HEK293 (cell line): ENCODE data around the gene DERL2.

Experiments
- OVOL3 ChIP-seq: fragments of 450-650 bp; formaldehyde crosslinking; IDR thresholded peaks from 2 replicates; pipeline ENCODE4 v1.5.1; 2016; ENCODE audit warnings: missing biosample characterization, missing genetic modification characterization
- SETDB1 ChIP-seq: IDR thresholded peaks from one replicate; pipeline ENCODE4 v1.6.1; 2017; ENCODE audit warnings: mild to moderate bottlenecking, low read length, moderate library complexity, mixed read lengths; ENCODE audit not compliant: insufficient read length
- TRIM28 ChIP-seq: IDR thresholded peaks from 2 replicates; pipeline ENCODE4 v1.6.1; 2011; ENCODE audit warnings: low read length, control low read depth, borderline replicate concordance
- YY2 ChIP-seq: fragments of 450-650 bp; formaldehyde crosslinking; IDR thresholded peaks from 2 replicates; pipeline ENCODE4 v1.5.1; 2016; ENCODE audit warnings: missing biosample characterization, missing genetic modification characterization
- ZBTB26 ChIP-seq: fragments of 450-650 bp; formaldehyde crosslinking; optimal IDR thresholded peaks from 2 replicates; pipeline ENCODE3; 2016; ENCODE audit warnings: missing biosample characterization, mild to moderate bottlenecking, missing genetic modification characterization
- ZBTB6 ChIP-seq: fragments of 450-650 bp; formaldehyde crosslinking; IDR thresholded peaks from 2 replicates; pipeline ENCODE4 v1.5.1; 2017; ENCODE audit warnings: missing biosample characterization, missing genetic modification characterization
- ZNF114 ChIP-seq: fragments of 450-650 bp; formaldehyde crosslinking; IDR thresholded peaks from 2 replicates; pipeline ENCODE4 v1.5.0; 2017; ENCODE audit warnings: missing biosample characterization, missing genetic modification characterization
- ZNF169 ChIP-seq: fragments of 450-650 bp; formaldehyde crosslinking; IDR thresholded peaks from 2 replicates; pipeline ENCODE4 v1.5.1; 2016; ENCODE audit warnings: missing biosample characterization, missing genetic modification characterization
- ZNF175 ChIP-seq: fragments of 450-650 bp; formaldehyde crosslinking; IDR thresholded peaks from 2 replicates; pipeline ENCODE4 v1.5.1; 2016; ENCODE audit warnings: missing biosample characterization, missing genetic modification characterization
- ZNF184 ChIP-seq: fragments of 450-650 bp; IDR thresholded peaks from 2 replicates; pipeline ENCODE4 v1.5.1; 2018; ENCODE audit warnings: missing biosample characterization, mild to moderate bottlenecking, missing genetic modification characterization
- ZNF549 ChIP-seq: fragments of 450-650 bp; IDR thresholded peaks from 2 replicates; pipeline ENCODE4 v1.5.1; 2018; ENCODE audit warnings: missing biosample characterization, missing genetic modification characterization, mild to moderate bottlenecking, inconsistent platforms, moderate library complexity
- ZNF560 ChIP-seq: fragments of 450-650 bp; formaldehyde crosslinking; IDR thresholded peaks from 2 replicates; pipeline ENCODE4 v1.5.1; 2017; ENCODE audit warnings: missing biosample characterization, missing genetic modification characterization, borderline replicate concordance
- ZNF585B ChIP-seq: fragments of 450-650 bp; formaldehyde crosslinking; IDR thresholded peaks from 2 replicates; pipeline ENCODE4 v1.5.1; 2016; ENCODE audit warnings: missing biosample characterization, missing genetic modification characterization
- ZNF610 ChIP-seq: fragments of 450-650 bp; formaldehyde crosslinking; IDR thresholded peaks from 2 replicates; pipeline ENCODE4 v1.5.1; 2016; ENCODE audit warnings: missing biosample characterization, missing genetic modification characterization, borderline replicate concordance
- ZNF623 ChIP-seq: fragments of 450-650 bp; formaldehyde crosslinking; IDR thresholded peaks from 2 replicates; pipeline ENCODE4 v1.5.1; 2016; ENCODE audit warnings: missing biosample characterization, missing genetic modification characterization
- ZNF626 ChIP-seq: fragments of 450-650 bp; sonication (Bioruptor Pico); formaldehyde crosslinking; IDR thresholded peaks from 2 replicates; pipeline ENCODE4 v1.5.1; 2018; ENCODE audit warnings: missing biosample characterization, missing genetic modification characterization, inconsistent platforms
- ZNF701 ChIP-seq: fragments of 450-650 bp; formaldehyde crosslinking; IDR thresholded peaks from 2 replicates; pipeline ENCODE4 v1.5.1; 2016; ENCODE audit warnings: missing biosample characterization, missing genetic modification characterization
- ZNF747 ChIP-seq: fragments of 450-650 bp; formaldehyde crosslinking; IDR thresholded peaks from 2 replicates; pipeline ENCODE4 v1.5.1; 2016; ENCODE audit warnings: missing biosample characterization, missing genetic modification characterization
- ZNF785 ChIP-seq: fragments of 450-650 bp; formaldehyde crosslinking; IDR thresholded peaks from 2 replicates; pipeline ENCODE4 v1.5.1; 2016; ENCODE audit warnings: missing biosample characterization, missing genetic modification characterization
- TF ChIP-seq, protein P1 (sequence below): fragments of 450-650 bp; formaldehyde crosslinking; conservative IDR thresholded peaks from 2 replicates; pipeline ENCODE4 v1.5.1; 2016; ENCODE audit warnings: low read depth, missing biosample characterization, missing genetic modification characterization
- TF ChIP-seq, protein P2 (sequence below): fragments of 450-650 bp; formaldehyde crosslinking; IDR thresholded peaks from 2 replicates; pipeline ENCODE4 v1.5.1; 2016; ENCODE audit warnings: missing biosample characterization, missing genetic modification characterization
- TF ChIP-seq, protein P3 (sequence below): fragments of 450-650 bp; formaldehyde crosslinking; IDR thresholded peaks from 2 replicates; pipeline ENCODE4 v1.5.1; 2016; ENCODE audit warnings: missing biosample characterization, missing genetic modification characterization

The DERL2 gene

DNA sequence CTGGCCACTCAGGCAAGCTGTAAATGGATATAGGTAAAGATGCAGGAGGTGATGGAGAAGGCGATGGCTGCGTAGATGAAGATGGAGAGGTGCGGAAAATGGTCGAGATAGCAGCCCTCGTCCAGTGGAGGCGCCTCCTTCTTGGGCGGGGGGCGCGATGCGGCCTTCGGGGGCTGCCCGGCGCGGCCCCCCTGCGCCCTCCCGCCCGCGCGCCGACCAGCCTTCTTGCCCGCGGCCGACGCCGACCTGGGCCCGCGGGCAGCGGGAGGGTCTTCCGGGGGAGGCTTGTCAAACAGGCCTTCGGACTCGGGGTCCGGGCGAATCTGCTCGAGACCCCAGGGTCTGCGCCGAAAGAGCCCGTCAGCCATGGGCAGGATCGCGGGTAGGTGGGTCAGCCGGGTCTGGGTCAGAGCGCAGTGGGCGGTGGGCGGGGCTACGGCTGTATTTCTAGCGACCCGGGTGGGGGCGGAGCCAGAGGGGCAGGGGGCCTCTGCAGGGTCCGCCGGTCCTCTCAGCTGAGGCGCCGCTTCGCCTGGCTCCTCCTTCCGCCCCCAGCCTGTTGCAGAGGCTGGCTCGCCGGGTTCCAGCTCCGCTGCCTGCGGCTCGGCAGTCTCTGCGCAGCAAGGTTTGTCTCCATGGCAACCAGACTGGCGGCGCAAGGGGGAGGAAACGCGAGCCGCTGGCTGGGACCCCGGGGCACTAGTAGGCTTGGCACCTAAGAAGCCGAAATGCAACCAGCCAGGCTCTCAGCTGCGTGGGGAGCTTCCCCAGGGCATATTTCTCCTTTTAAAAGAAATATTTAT lies 14.8 kb upstream of the DERL2 start (continued):
- no peak for TF ChIP-seq ZNF626 (tag by site-specific recombination)
- no peak for TF ChIP-seq SETDB1
- TF ChIP-seq, protein P1, sequence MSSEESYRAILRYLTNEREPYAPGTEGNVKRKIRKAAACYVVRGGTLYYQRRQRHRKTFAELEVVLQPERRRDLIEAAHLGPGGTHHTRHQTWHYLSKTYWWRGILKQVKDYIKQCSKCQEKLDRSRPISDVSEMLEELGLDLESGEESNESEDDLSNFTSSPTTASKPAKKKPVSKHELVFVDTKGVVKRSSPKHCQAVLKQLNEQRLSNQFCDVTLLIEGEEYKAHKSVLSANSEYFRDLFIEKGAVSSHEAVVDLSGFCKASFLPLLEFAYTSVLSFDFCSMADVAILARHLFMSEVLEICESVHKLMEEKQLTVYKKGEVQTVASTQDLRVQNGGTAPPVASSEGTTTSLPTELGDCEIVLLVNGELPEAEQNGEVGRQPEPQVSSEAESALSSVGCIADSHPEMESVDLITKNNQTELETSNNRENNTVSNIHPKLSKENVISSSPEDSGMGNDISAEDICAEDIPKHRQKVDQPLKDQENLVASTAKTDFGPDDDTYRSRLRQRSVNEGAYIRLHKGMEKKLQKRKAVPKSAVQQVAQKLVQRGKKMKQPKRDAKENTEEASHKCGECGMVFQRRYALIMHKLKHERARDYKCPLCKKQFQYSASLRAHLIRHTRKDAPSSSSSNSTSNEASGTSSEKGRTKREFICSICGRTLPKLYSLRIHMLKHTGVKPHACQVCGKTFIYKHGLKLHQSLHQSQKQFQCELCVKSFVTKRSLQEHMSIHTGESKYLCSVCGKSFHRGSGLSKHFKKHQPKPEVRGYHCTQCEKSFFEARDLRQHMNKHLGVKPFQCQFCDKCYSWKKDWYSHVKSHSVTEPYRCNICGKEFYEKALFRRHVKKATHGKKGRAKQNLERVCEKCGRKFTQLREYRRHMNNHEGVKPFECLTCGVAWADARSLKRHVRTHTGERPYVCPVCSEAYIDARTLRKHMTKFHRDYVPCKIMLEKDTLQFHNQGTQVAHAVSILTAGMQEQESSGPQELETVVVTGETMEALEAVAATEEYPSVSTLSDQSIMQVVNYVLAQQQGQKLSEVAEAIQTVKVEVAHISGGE (tag by site-specific recombination): peak; percentile 45; the same call in 1 of the 2 replicates
- TF ChIP-seq ZNF114 (tag by site-specific recombination): no peak
- TF ChIP-seq ZNF610 (tag by site-specific recombination): no peak
- TF ChIP-seq ZNF169 (tag by site-specific recombination): no peak
- TF ChIP-seq ZNF585B (tag by site-specific recombination): no peak
- TF ChIP-seq, protein P2, sequence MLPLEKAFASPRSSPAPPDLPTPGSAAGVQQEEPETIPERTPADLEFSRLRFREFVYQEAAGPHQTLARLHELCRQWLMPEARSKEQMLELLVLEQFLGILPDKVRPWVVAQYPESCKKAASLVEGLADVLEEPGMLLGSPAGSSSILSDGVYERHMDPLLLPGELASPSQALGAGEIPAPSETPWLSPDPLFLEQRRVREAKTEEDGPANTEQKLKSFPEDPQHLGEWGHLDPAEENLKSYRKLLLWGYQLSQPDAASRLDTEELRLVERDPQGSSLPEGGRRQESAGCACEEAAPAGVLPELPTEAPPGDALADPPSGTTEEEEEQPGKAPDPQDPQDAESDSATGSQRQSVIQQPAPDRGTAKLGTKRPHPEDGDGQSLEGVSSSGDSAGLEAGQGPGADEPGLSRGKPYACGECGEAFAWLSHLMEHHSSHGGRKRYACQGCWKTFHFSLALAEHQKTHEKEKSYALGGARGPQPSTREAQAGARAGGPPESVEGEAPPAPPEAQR (tag by site-specific recombination): no peak
- no peak for TF ChIP-seq ZNF747
- no peak for TF ChIP-seq ZNF701 (tag by site-specific recombination)
- TF ChIP-seq ZNF785 (tag by site-specific recombination): no peak
- TF ChIP-seq ZNF184 (tag by site-specific recombination): no peak
- TF ChIP-seq, protein P3, sequence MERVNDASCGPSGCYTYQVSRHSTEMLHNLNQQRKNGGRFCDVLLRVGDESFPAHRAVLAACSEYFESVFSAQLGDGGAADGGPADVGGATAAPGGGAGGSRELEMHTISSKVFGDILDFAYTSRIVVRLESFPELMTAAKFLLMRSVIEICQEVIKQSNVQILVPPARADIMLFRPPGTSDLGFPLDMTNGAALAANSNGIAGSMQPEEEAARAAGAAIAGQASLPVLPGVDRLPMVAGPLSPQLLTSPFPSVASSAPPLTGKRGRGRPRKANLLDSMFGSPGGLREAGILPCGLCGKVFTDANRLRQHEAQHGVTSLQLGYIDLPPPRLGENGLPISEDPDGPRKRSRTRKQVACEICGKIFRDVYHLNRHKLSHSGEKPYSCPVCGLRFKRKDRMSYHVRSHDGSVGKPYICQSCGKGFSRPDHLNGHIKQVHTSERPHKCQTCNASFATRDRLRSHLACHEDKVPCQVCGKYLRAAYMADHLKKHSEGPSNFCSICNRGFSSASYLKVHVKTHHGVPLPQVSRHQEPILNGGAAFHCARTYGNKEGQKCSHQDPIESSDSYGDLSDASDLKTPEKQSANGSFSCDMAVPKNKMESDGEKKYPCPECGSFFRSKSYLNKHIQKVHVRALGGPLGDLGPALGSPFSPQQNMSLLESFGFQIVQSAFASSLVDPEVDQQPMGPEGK (tag by site-specific recombination): peak; percentile 89
- no peak for TF ChIP-seq ZNF549
- peak; percentile 48 for TF ChIP-seq ZBTB26 (tag by site-specific recombination)
- TF ChIP-seq OVOL3 (tag by site-specific recombination): no peak
- no peak for TF ChIP-seq ZNF175 (tag by site-specific recombination)
- TF ChIP-seq ZNF560: no peak
- TF ChIP-seq YY2 (tag by site-specific recombination): no peak
- TF ChIP-seq TRIM28: no peak
- TF ChIP-seq ZBTB6 (tag by site-specific recombination): peak; percentile 27; the same call in 1 of the 2 replicates
- TF ChIP-seq ZNF623 (tag by site-specific recombination): no peak
